ENCODE results near the gene FAU.

DNA sequence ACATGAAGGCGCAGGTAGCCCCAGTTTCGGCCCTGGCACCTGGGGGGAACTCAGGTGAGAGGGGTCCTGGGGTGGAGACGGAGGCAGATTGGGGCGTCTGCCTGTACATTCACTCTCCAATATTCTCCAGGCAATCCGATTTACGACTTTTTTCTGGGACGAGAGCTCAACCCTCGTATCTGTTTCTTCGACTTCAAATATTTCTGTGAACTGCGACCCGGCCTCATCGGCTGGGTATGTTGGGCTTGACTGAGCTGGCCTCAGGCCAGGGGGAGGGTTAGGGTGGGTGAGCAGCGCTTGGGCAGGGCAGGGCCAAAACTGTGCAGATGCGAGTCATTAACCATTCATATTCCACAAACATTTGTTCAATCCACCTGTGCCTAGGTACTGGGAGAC lies 8.6 kb downstream of the FAU start:
- TF ChIP-seq, protein P1, sequence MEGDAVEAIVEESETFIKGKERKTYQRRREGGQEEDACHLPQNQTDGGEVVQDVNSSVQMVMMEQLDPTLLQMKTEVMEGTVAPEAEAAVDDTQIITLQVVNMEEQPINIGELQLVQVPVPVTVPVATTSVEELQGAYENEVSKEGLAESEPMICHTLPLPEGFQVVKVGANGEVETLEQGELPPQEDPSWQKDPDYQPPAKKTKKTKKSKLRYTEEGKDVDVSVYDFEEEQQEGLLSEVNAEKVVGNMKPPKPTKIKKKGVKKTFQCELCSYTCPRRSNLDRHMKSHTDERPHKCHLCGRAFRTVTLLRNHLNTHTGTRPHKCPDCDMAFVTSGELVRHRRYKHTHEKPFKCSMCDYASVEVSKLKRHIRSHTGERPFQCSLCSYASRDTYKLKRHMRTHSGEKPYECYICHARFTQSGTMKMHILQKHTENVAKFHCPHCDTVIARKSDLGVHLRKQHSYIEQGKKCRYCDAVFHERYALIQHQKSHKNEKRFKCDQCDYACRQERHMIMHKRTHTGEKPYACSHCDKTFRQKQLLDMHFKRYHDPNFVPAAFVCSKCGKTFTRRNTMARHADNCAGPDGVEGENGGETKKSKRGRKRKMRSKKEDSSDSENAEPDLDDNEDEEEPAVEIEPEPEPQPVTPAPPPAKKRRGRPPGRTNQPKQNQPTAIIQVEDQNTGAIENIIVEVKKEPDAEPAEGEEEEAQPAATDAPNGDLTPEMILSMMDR (IDR thresholded peaks at IDR 0.05), result no peak
- TF ChIP-seq MAZ (IDR thresholded peaks at IDR 0.05; ENCODE audit: borderline replicate concordance, low read depth, low read length) (no peak), CHD4 (IDR thresholded peaks at IDR 0.05; ENCODE audit: borderline replicate concordance) (no peak), RAD21 (conservative IDR thresholded peaks at IDR 0.05 in 1 of 2, IDR thresholded peaks at IDR 0.05 in 1 of 2) (no peak), FOSL2 (IDR thresholded peaks at IDR 0.05) (no peak), FOSL2 (CRISPR knock-in tag; IDR thresholded peaks at IDR 0.05) (no peak), MYC (IDR thresholded peaks at IDR 0.05; ENCODE audit: borderline replicate concordance, low read length) (no peak), POLR2A (IDR thresholded peaks at IDR 0.05; ENCODE audit: low read length) (no peak), JUN (IDR thresholded peaks at IDR 0.05) (no peak)
- TF ChIP-seq, protein P2, sequence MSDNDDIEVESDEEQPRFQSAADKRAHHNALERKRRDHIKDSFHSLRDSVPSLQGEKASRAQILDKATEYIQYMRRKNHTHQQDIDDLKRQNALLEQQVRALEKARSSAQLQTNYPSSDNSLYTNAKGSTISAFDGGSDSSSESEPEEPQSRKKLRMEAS (IDR thresholded peaks at IDR 0.05), result no peak

Measured in A549 (cell line).